Brain microvascular endothelial cell (primary cell): Measurements from ENCODE around the gene GPR108.

Experiments
- DNase-seq: peaks from one replicate; pipeline ENCODE4 v3.0.0-alpha.2; 2020
- H3K27ac ChIP-seq: fragments of 250-450 bp; sonication (Bioruptor Pico); 2 replicates; pipeline ENCODE4 v1.5.1; 2020; ENCODE audit warnings: mild to moderate bottlenecking, moderate library complexity
- H3K27me3 ChIP-seq: fragments of 250-450 bp; sonication (Bioruptor Pico); replicated peaks from 2 replicates; pipeline ENCODE4 v1.5.1; 2020; ENCODE audit warnings: mild to moderate bottlenecking
- H3K36me3 ChIP-seq: fragments of 250-450 bp; sonication (Bioruptor Pico); replicated peaks from 2 replicates; pipeline ENCODE4 v1.5.1; 2020; ENCODE audit warnings: mild to moderate bottlenecking
- H3K4me3 ChIP-seq: 2 replicates; pipeline ENCODE4 v1.5.1; 2011; ENCODE audit warnings: low read depth, mild to moderate bottlenecking, control low read depth, low read length, moderate library complexity
- in situ Hi-C: cut with HindIII; loops from 2 replicates; pipeline ENCODE4 v1.10.0; 2017; ENCODE audit warnings: low sequenced_read_pairs, low pct_ligation_motif_present
- TF ChIP-seq, protein P1 (sequence below): IDR thresholded peaks from 2 replicates; pipeline ENCODE4 v1.5.1; 2011; ENCODE audit warnings: low read depth, mild to moderate bottlenecking, moderate library complexity, low read length, control low read depth, inconsistent platforms; ENCODE audit errors: missing control alignments

GPR108 gene

DNA sequence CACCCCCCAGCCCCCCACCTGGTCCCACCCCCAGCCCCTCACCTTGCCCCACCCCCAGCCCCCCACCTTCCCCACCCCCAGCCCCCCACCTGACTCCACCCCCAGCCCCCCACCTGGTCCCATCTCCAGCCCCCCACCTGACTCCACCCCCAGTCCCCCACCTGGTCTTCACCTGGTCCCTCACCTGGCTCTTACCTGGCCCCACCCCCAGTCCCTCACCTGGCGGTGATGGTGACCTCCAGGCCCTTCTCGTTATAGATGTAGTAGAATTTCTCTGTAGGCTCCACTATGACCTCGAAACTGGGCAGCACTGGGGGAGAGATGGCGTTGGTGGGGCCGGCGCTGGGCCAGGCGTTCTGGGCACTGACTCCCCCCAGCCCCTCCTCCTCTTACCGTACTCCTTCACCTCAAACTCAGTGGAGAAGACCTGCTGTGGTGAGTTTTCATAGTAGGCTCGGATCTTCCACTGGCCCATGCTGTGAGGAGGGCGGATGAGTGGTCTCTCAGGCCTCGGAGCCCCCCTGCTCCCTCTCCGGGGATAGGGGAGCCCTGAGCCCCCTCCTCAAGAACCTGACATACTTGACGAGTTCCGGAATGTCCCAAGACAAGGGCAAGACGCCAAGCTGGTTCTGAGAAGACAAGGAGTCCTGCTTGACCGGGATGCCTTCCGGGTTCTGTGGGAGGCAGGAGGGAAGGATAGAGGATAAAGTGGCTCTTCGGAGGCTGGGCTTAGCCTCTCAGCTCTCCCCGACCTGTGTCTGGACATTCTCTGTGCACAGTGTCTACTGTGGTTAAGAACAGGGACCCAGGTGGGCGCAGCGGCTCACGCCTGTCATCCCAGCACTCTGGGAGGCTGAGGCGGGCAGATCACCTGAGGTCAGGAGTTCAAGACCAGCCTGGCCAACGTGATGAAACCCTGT is 23.3 kb downstream of the GPR108 start:
- no peak for DNase-seq
- Histone ChIP-seq H3K27ac (no peak overlapping the region), H3K27me3 (peaks cover 8% of the 10 kb centered on the region), H3K4me3 (no peak overlapping the region), H3K36me3 (no peaks in the 10 kb centered on the region)
- TF ChIP-seq, protein P1, sequence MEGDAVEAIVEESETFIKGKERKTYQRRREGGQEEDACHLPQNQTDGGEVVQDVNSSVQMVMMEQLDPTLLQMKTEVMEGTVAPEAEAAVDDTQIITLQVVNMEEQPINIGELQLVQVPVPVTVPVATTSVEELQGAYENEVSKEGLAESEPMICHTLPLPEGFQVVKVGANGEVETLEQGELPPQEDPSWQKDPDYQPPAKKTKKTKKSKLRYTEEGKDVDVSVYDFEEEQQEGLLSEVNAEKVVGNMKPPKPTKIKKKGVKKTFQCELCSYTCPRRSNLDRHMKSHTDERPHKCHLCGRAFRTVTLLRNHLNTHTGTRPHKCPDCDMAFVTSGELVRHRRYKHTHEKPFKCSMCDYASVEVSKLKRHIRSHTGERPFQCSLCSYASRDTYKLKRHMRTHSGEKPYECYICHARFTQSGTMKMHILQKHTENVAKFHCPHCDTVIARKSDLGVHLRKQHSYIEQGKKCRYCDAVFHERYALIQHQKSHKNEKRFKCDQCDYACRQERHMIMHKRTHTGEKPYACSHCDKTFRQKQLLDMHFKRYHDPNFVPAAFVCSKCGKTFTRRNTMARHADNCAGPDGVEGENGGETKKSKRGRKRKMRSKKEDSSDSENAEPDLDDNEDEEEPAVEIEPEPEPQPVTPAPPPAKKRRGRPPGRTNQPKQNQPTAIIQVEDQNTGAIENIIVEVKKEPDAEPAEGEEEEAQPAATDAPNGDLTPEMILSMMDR: no peak
- in situ Hi-C loops: no loop called here

DNA sequence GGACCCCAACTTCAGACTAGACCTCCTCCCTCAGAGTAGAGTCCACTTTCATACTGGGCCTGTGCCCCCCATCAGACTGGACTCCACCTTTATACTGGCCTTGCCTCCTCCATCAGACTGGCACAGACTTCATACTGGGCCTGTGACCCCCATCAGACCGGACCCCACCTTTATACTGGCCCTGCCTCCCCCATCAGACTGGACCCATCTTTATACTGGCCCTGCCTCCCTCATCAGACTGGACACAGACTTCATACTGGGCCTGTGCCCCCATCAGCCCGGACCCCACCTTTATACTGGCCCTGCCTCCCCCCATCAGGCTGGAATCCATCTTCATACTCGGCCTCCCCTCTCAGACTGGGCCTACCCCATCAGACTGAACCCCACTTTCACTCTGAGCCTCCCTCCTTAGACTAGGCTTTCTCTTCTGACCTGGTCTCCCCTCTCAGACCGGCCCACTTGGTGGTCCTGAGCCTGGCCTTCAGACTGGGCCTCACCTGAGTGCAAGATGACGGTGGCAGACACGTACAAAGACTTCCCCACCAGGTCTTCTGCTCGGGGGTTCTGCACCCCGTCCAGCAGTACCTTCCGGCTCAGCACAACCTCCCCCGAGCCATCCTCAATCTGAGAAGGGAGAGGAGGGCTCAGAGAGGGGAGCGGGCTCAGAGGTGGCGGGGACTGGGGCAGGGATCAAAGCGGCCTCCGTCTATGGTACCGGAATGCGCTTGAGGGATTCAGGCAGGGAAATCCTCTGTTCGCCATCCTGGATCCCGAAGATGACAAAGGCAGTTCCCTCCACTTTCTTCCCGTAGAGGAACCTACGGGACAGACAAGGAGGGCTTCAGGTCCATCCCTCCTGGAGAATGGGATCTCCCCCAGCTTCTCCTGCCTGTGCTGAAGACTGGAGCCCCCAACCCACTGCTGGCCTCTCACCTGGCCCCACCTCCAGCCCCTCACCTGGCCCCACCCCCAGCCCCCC is 24.4 kb downstream of the GPR108 start:
- in situ Hi-C loops: no loop called here
- no peak for DNase-seq
- H3K27me3 ChIP-seq: peaks cover 9% of the 10 kb centered on the region
- TF ChIP-seq, protein P1: no peak
- H3K36me3 ChIP-seq: no peaks in the 10 kb centered on the region
- no peak overlapping the region for H3K4me3 ChIP-seq
- H3K27ac ChIP-seq: no peak overlapping the region

DNA sequence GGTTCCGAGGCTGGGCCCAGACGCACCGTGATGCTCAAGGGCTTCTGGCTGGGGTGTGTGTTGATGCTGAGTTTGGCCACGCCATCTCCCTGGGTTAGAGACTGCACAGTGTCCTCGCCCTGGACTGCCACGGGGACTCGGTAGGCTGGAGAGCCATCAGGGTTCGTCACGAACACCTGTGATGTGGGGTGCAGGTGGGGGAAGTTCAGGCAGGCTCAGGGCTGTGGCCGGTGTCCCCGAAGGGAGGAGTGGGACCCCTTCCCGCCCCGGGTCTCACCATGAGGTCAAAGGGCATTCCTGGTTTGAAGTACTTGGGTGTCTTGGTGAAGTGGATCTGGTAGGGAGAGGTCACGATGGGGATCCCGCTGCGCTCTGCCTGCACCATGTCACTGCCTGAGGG is 25.1 kb downstream of the GPR108 start:
- no peak for DNase-seq
- Histone ChIP-seq H3K36me3 (no peaks in the 10 kb centered on the region), H3K4me3 (no peak overlapping the region), H3K27ac (no peak overlapping the region), H3K27me3 (peaks cover 9% of the 10 kb centered on the region)
- in situ Hi-C loops: no loop called here
- TF ChIP-seq, protein P1: no peak

DNA sequence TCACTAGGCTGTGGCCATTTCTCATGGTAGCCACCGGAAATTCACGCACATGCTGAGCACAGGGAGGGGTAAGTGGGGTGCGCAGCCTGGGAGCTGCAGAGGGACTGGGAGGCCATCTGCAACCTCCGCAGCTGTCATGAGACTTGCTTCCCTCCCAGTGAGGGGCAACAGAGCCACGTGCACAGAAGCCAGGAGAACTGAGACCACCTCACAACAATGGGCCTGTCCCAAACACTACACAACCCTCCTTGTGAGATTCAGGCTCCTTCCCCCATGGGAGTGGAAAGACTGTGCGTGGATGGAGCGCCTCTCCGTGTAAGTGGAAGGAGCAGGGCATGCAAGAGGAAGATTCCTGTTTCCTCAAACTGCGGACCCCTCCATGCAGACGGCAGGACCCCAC is 25.8 kb downstream of the GPR108 start:
- no peak overlapping the region for H3K27ac ChIP-seq
- no peak overlapping the region for H3K4me3 ChIP-seq
- no peak for DNase-seq
- in situ Hi-C loops: no loop called here
- peaks cover 9% of the 10 kb centered on the region for H3K27me3 ChIP-seq
- TF ChIP-seq, protein P1: no peak
- no peaks in the 10 kb centered on the region for H3K36me3 ChIP-seq

DNA sequence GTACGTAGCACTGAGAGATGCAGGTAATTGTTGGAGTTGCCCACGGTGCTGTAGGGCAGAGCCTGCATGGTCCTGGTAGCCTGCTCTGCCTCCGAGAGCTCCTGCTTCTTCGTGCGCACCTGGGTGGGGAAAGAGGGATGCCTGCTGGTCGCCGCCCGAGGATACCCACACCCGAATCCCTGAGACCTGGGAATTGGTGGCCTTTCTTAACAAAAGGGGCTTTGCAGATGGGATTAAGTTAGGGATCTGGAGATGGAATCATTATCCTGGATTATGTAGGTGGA is 26.4 kb downstream of the GPR108 start:
- Histone ChIP-seq H3K4me3 (no peak overlapping the region), H3K27ac (no peak overlapping the region), H3K27me3 (peaks cover 9% of the 10 kb centered on the region), H3K36me3 (no peaks in the 10 kb centered on the region)
- no peak for DNase-seq
- TF ChIP-seq, protein P1: no peak
- in situ Hi-C loops: no loop called here
